Aorta (tissue), 5 donors: ENCODE data around the gene SERPINB1. TPM values are rescaled to one million over a fixed set of nuclear protein-coding genes. Genes with fewer than 3 reads are reported as not detected.
A peak's percentile ranks its signal among the peaks of the same experiment; 100 is the strongest.

Source experiments
- ATAC-seq: fragments of 200-7000 bp; cut with Tn5 transposase; one replicate; pipeline ENCODE4 v1.9.1; 2022; ENCODE audit warnings: moderate library complexity; ENCODE audit not compliant: low FRiP score
- DNase-seq, 2 donors: peaks; one replicate each; pipeline ENCODE4 v3.0.0-alpha.2; 2020
- H3K27ac ChIP-seq, 2 donors: one replicate each; pipeline ENCODE4 v1.5.1; 2013; ENCODE audit warnings: low read length in 2 of 2, mild to moderate bottlenecking in 2 of 2, moderate library complexity in 2 of 2, control low read depth in 1 of 2, inconsistent platforms in 1 of 2, low read depth in 1 of 2
- H3K27me3 ChIP-seq, 2 donors: one replicate each; pipeline ENCODE4 v1.6.1; 2013; ENCODE audit warnings: control low read depth in 1 of 2, low read length in 1 of 2, mild to moderate bottlenecking in 1 of 2, moderate library complexity in 1 of 2; ENCODE audit not compliant: insufficient read depth in 2 of 2, control insufficient read depth in 1 of 2
- H3K36me3 ChIP-seq, 2 donors: one replicate each; pipeline ENCODE4 v1.6.1; 2013; ENCODE audit warnings: control low read depth in 1 of 2, low read length in 1 of 2, mild to moderate bottlenecking in 1 of 2; ENCODE audit not compliant: insufficient read depth in 2 of 2, control insufficient read depth in 1 of 2
- H3K4me1 ChIP-seq, 2 donors: one replicate each; pipeline ENCODE4 v1.6.1; 2013; ENCODE audit warnings: low read length in 2 of 2, control low read depth in 1 of 2, mild to moderate bottlenecking in 1 of 2, moderate library complexity in 1 of 2; ENCODE audit not compliant: insufficient read depth in 2 of 2, control insufficient read depth in 1 of 2
- H3K4me3 ChIP-seq, 2 donors: one replicate each; pipeline ENCODE4 v1.5.1; 2013; ENCODE audit warnings: low read length in 2 of 2, control low read depth in 1 of 2, mild to moderate bottlenecking in 1 of 2
- H3K9me3 ChIP-seq: one replicate; pipeline ENCODE4 v1.6.1; 2013; ENCODE audit warnings: mild to moderate bottlenecking, low read length; ENCODE audit not compliant: control insufficient read depth
- WGBS, 2 donors: extraction: QIAGEN DNeasy Blood & Tissue Kit; methylation state at CpG; one replicate each; pipeline ENCODE4 v1.1.7; 2013; 5-methylcytosine and 5-hydroxymethylcytosine counted together
- intact Hi-C, 2 donors: fragments of 100-400 bp; cut with DNase I; formaldehyde crosslinking; loops; one replicate each; pipeline versions ENCODE4 v1.14.2 to v1.15.0; 2022
- polyA plus RNA-seq, 2 donors: library from polyadenylated mRNA; stranded (reverse); fragments of 200-250 nt; gene quantifications; one replicate each; pipeline ENCODE4 v1.2.3, GENCODE V29; 2013
- total RNA-seq, 2 donors: library from RNA; stranded (reverse); fragmentation: NEBNext Ultra II Directional; extraction: Animal tissue kit (Norgen Biotek cat#: 25700); gene quantifications; one replicate each; pipeline ENCODE4 v1.2.1, GENCODE V29; 2021
- donor health status: healthy with polysubstance abuse.
- donor health status: Bipolar disorder and iron deficiency.
- donor health status: DM: no; HTN: no; CAD: no.
- donor health status: DM: no; HTN: no; CAD: no.
- donor health status: DM: yes; HTN: yes; CAD: no.

The SERPINB1 gene
- total and polyA plus RNA-seq, 4 donors: 30.2 to 59.5 (median 44.7) TPM

GRCh38 chr6:2830183-2830582, 11.5 kb downstream of the SERPINB1 start:
- Histone ChIP-seq H3K27me3 (no peaks in the 10 kb centered on the region), H3K9me3 (no peaks in the 10 kb centered on the region), H3K36me3 (peaks cover 0 to 4% of the 10 kb centered on the region in 2 donors), H3K4me1 (no peaks in the 10 kb centered on the region), H3K27ac (no peak overlapping the region), H3K4me3 (no peak overlapping the region)
- intact Hi-C loops: no loop called here
- ATAC-seq (no peak), DNase-seq (no peak)
- 91 to 93% methylated on average over 3 of the region's 3 CpGs for WGBS, 2 donors

GRCh38 chr6:2829253-2829652, 12.4 kb downstream of the SERPINB1 start:
- Histone ChIP-seq H3K27me3 (no peaks in the 10 kb centered on the region), H3K9me3 (no peaks in the 10 kb centered on the region), H3K4me3 (no peak overlapping the region), H3K27ac (no peak overlapping the region), H3K36me3 (peaks cover 0 to 4% of the 10 kb centered on the region in 2 donors), H3K4me1 (no peaks in the 10 kb centered on the region)
- DNase-seq (no peak), ATAC-seq (no peak)
- 97 to 99% methylated on average over 2 of the region's 2 CpGs for WGBS, 2 donors
- intact Hi-C loops: no loop called here

- DNase-seq: no peak
- Histone ChIP-seq H3K36me3 (peaks cover 0 to 3% of the 10 kb centered on the region in 2 donors), H3K9me3 (no peaks in the 10 kb centered on the region), H3K4me3 (no peak overlapping the region), H3K27me3 (no peaks in the 10 kb centered on the region), H3K27ac (no peak overlapping the region), H3K4me1 (no peaks in the 10 kb centered on the region)
- WGBS, 2 donors: 94 to 95% methylated on average over 4 of the region's 4 CpGs
- no peak for ATAC-seq
- intact Hi-C loops: no loop called here
Observed at GRCh38 chr6:2828629-2829028, 13.0 kb downstream of the SERPINB1 start.

GRCh38 chr6:2827142-2827541, 14.5 kb downstream of the SERPINB1 start:
- Histone ChIP-seq H3K27ac (no peak overlapping the region), H3K4me3 (no peak overlapping the region), H3K4me1 (no peaks in the 10 kb centered on the region), H3K36me3 (no peaks in the 10 kb centered on the region), H3K9me3 (no peaks in the 10 kb centered on the region), H3K27me3 (no peaks in the 10 kb centered on the region)
- ATAC-seq (peak; percentile 52), DNase-seq (no peak)
- intact Hi-C loops: no loop called here
- whole genome bisulfite sequencing, 2 donors: 14 to 25% methylated on average over 6 of the region's 6 CpGs

GRCh38 chr6:2826131-2826530, 15.5 kb downstream of the SERPINB1 start:
- ATAC-seq: no peak
- intact Hi-C loops: no loop called here

GRCh38 chr6:2823104-2823850, 18.4 kb downstream of the SERPINB1 start:
- no peak overlapping the region for H3K27ac ChIP-seq
- no peaks in the 10 kb centered on the region for H3K9me3 ChIP-seq
- H3K36me3 ChIP-seq: no peaks in the 10 kb centered on the region
- 94 to 96% methylated on average over 7 of the region's 7 CpGs for WGBS, 2 donors
- H3K4me3 ChIP-seq: no peak overlapping the region
- DNase-seq (no peak), ATAC-seq (no peak)
- intact Hi-C loops: no loop called here
- no peaks in the 10 kb centered on the region for H3K27me3 ChIP-seq
- peaks cover 0 to 5% of the 10 kb centered on the region in 2 donors for H3K4me1 ChIP-seq

More at GRCh38 chr6:2826131-2826530, 15.5 kb downstream of the SERPINB1 start:
- no peaks in the 10 kb centered on the region for H3K36me3 ChIP-seq
- H3K27ac ChIP-seq: no peak overlapping the region
- no peaks in the 10 kb centered on the region for H3K9me3 ChIP-seq
- no peak overlapping the region for H3K4me3 ChIP-seq
- 79 to 82% methylated on average over 2 of the region's 2 CpGs for WGBS, 2 donors
- no peak for DNase-seq
- H3K27me3 ChIP-seq: no peaks in the 10 kb centered on the region
- H3K4me1 ChIP-seq: no peaks in the 10 kb centered on the region

- 95 to 98% methylated on average over 3 of the region's 3 CpGs for WGBS, 2 donors
Observed at GRCh38 chr6:2821554-2821953, 20.1 kb downstream of the SERPINB1 start.

GRCh38 chr6:2820415-2820814, 21.2 kb downstream of the SERPINB1 start:
- ATAC-seq: no peak
- Histone ChIP-seq H3K4me3 (no peak overlapping the region), H3K9me3 (peaks cover 3% of the 10 kb centered on the region), H3K4me1 (peaks cover 0 to 5% of the 10 kb centered on the region in 2 donors), H3K36me3 (no peaks in the 10 kb centered on the region), H3K27me3 (no peaks in the 10 kb centered on the region), H3K27ac (peak overlapping the region in 1 of 2 donors; percentile 64)
- WGBS, 2 donors: 11 to 18% methylated on average over 2 of the region's 2 CpGs
- intact Hi-C loops: no loop called here
- no peak for DNase-seq

More at GRCh38 chr6:2821554-2821953, 20.1 kb downstream of the SERPINB1 start:
- no peak for ATAC-seq
- Histone ChIP-seq H3K4me1 (peaks cover 0 to 5% of the 10 kb centered on the region in 2 donors), H3K27ac (no peak overlapping the region), H3K9me3 (no peaks in the 10 kb centered on the region), H3K36me3 (no peaks in the 10 kb centered on the region), H3K4me3 (no peak overlapping the region), H3K27me3 (no peaks in the 10 kb centered on the region)
- DNase-seq: no peak
- intact Hi-C loops: no loop called here

GRCh38 chr6:2819978-2820377, 21.7 kb downstream of the SERPINB1 start:
- H3K27me3 ChIP-seq: no peaks in the 10 kb centered on the region
- no peak for DNase-seq
- no peaks in the 10 kb centered on the region for H3K36me3 ChIP-seq
- H3K9me3 ChIP-seq: peaks cover 3% of the 10 kb centered on the region
- WGBS, 2 donors: 21 to 37% methylated on average over 7 of the region's 7 CpGs
- ATAC-seq: no peak
- peak overlapping the region in 1 of 2 donors; percentile 64 for H3K27ac ChIP-seq
- intact Hi-C loops: no loop called here
- peaks cover 0 to 5% of the 10 kb centered on the region in 2 donors for H3K4me1 ChIP-seq
- H3K4me3 ChIP-seq: no peak overlapping the region
